ENCODE results near the gene LITAF. TPM values are rescaled to one million over a fixed set of nuclear protein-coding genes. Genes with fewer than 3 reads are reported as not detected.

Gene LITAF
- total RNA-seq, 1 donor from 2014 or later: 42.5 TPM

DNA sequence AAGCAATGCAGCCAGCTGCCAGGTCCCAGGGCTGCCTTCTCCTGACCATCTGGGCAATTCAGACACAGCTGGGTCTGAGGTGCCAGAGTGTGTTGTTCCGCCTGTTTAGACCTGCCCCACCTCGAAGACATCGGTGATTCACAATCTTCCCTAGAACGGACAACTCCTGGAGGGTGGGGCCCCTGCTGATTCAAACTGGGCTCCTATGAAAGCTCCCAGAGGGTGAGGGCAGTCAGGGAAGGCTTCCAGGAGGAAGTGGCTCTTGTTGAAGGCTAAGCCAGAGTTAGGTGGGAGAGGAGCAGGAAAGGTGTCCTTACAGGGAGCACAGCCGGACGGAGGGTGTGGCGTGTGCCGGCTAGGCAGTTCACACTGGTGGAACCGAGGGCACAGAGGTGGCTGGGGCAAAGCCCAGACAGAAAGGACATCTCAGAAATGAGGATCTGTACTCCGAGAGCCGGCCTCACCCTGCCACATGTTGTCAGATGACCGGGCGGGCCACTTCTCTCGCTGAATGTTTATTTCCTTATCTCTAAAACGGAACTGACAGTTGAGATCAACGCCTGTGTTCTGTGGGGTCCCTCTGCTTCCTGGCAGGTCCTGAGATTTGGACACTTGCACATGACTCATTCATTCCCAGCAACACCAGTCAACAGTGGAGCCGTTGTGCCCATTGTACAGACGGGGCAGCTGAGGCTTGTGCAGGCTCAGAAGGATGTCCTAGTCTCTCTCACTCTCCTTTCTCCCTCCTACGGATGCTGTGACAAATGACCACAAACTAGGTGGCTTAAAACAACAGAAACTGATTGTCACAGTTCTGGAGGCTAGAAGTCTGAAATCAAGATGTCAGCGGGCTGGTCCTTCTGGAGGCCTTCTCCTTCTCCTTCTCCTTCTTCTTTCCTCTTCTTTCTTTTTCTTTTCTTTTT, 26.9 kb upstream of the LITAF start:
- Histone ChIP-seq H3F3A (ENCODE audit: low read depth) (peaks cover 6% of the 10 kb centered on the region), H2AFZ (replicated peaks) (no peak overlapping the region), H3K36me3 (no peaks in the 10 kb centered on the region), H4K20me1 (ENCODE audit: low read depth) (no peaks in the 10 kb centered on the region), H3K4me1 (peaks cover 18% of the 10 kb centered on the region), H3K4me2 (no peak overlapping the region), H3K4me3 (no peak overlapping the region), H3K27me3 (no peaks in the 10 kb centered on the region), H3K79me2 (ENCODE audit: low read depth) (no peaks in the 10 kb centered on the region), H3K27ac (no peak overlapping the region), H3K9me3 (ENCODE audit: low read depth) (no peaks in the 10 kb centered on the region), H3K9ac (no peak overlapping the region)
- H3K27me3 Mint-ChIP-seq (ENCODE audit: insufficient read depth, low read depth): peaks cover 15% of the 10 kb centered on the region
- no peak for DNase-seq (ENCODE audit: low spot score)
- no peaks in the 10 kb centered on the region for H3K9me3 Mint-ChIP-seq
- H3K36me3 Mint-ChIP-seq: no peaks in the 10 kb centered on the region
- peaks cover 30% of the 10 kb centered on the region for H3K4me1 Mint-ChIP-seq
- H3K27ac Mint-ChIP-seq: no peak overlapping the region
- H3K4me3 Mint-ChIP-seq: no peak overlapping the region
- TF ChIP-seq EZH2phosphoT487 (IDR thresholded peaks at IDR 0.05): no peak
- TF ChIP-seq CTCF (IDR thresholded peaks at IDR 0.05): no peak
- TF ChIP-seq EZH2 (IDR thresholded peaks at IDR 0.05): no peak

DNA sequence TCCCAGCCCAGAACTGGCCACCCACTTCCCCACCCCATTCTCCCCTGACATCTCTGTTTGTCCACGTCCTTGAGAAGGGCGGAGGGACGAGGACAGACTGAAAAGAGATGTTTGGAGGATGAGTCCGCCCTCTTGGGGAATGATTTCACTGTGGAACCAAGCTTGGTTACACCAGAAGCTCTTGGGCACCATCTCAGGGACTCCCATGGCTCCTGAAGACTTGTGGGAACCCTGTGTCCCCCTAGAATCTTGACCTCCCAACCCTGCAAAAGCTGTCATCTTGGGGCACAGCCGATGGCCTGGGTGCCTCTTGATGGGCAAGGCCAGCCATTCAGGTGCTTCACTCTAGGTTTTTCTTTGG, 25.9 kb upstream of the LITAF start:
- H3K27ac ChIP-seq: no peak overlapping the region
- DNase-seq (ENCODE audit: low spot score): no peak
- no peaks in the 10 kb centered on the region for H3K36me3 ChIP-seq
- no peak overlapping the region for H3K4me2 ChIP-seq
- no peak overlapping the region for H3K4me3 ChIP-seq
- no peaks in the 10 kb centered on the region for H3K9me3 ChIP-seq (ENCODE audit: low read depth)
- no peak for TF ChIP-seq EZH2phosphoT487 (IDR thresholded peaks at IDR 0.05)
- no peak for TF ChIP-seq EZH2 (IDR thresholded peaks at IDR 0.05)
- TF ChIP-seq CTCF (IDR thresholded peaks at IDR 0.05): no peak
- H2AFZ ChIP-seq (replicated peaks): peak overlapping the region; percentile 77
- H3K4me1 Mint-ChIP-seq: peaks cover 30% of the 10 kb centered on the region
- H3K27me3 Mint-ChIP-seq (ENCODE audit: insufficient read depth, low read depth): peaks cover 21% of the 10 kb centered on the region
- H3K9ac ChIP-seq: no peak overlapping the region
- no peaks in the 10 kb centered on the region for H3K9me3 Mint-ChIP-seq
- H3K27me3 ChIP-seq: no peaks in the 10 kb centered on the region
- H3K4me1 ChIP-seq: peaks cover 18% of the 10 kb centered on the region
- no peaks in the 10 kb centered on the region for H4K20me1 ChIP-seq (ENCODE audit: low read depth)
- H3K4me3 Mint-ChIP-seq: no peak overlapping the region
- no peaks in the 10 kb centered on the region for H3K36me3 Mint-ChIP-seq
- peak overlapping the region; percentile 33 for H3K27ac Mint-ChIP-seq
- H3F3A ChIP-seq (ENCODE audit: low read depth): peaks cover 6% of the 10 kb centered on the region
- H3K79me2 ChIP-seq (ENCODE audit: low read depth): no peaks in the 10 kb centered on the region

- Histone ChIP-seq H3K4me1 (peaks cover 18% of the 10 kb centered on the region), H3K36me3 (no peaks in the 10 kb centered on the region), H3F3A (ENCODE audit: low read depth) (peaks cover 6% of the 10 kb centered on the region), H3K4me3 (no peak overlapping the region), H3K9ac (no peak overlapping the region), H3K27me3 (no peaks in the 10 kb centered on the region), H3K4me2 (no peak overlapping the region), H2AFZ (replicated peaks) (peak overlapping the region; percentile 77), H3K79me2 (ENCODE audit: low read depth) (no peaks in the 10 kb centered on the region), H3K9me3 (ENCODE audit: low read depth) (no peaks in the 10 kb centered on the region), H4K20me1 (ENCODE audit: low read depth) (no peaks in the 10 kb centered on the region), H3K27ac (no peak overlapping the region)
- H3K27ac Mint-ChIP-seq: no peak overlapping the region
- TF ChIP-seq CTCF (IDR thresholded peaks at IDR 0.05): no peak
- TF ChIP-seq EZH2phosphoT487 (IDR thresholded peaks at IDR 0.05): no peak
- no peak for TF ChIP-seq EZH2 (IDR thresholded peaks at IDR 0.05)
- H3K4me3 Mint-ChIP-seq: no peak overlapping the region
- peaks cover 19% of the 10 kb centered on the region for H3K27me3 Mint-ChIP-seq (ENCODE audit: insufficient read depth, low read depth)
- no peak for DNase-seq (ENCODE audit: low spot score)
- H3K4me1 Mint-ChIP-seq: peaks cover 30% of the 10 kb centered on the region
- no peaks in the 10 kb centered on the region for H3K36me3 Mint-ChIP-seq
- no peaks in the 10 kb centered on the region for H3K9me3 Mint-ChIP-seq
Measured at GRCh38 chr16:11611871-11612664, 25.3 kb upstream of the LITAF start.

All from neural progenitor cell (in vitro differentiated cells).